Spleen (tissue), 7 donors: ENCODE measurements around the gene ST6GALNAC1.

Experiments used
- POLR2A ChIP-seq, 3 donors: fragments of 450-650 bp; IDR thresholded peaks; one replicate each; pipeline ENCODE4 v1.5.1; 2017; ENCODE audit warnings: antibody characterized with exemption in 3 of 3, mild to moderate bottlenecking in 1 of 3
- TF ChIP-seq, protein P1 (sequence below), 11 experiments: fragments of 200-600 bp in 7 of 11; fragments of 450-650 bp in 4 of 11; sonication (generic) in 4 of 11; IDR thresholded peaks in 8 of 11; conservative IDR thresholded peaks in 3 of 11; 1 replicate in 7 of 11; 2 replicates in 4 of 11; pipeline versions ENCODE4 v1.4.0 to v1.8.0; 2016 to 2021; ENCODE audit warnings: antibody characterized with exemption in 11 of 11, inconsistent platforms in 4 of 11, mild to moderate bottlenecking in 1 of 11
- donor health status: DM: no; HTN: no; CAD: no; lungs with moderate emphysema.
- donor health status: DM: no; HTN: no; CAD: no.
- donor health status: DM: no; HTN: no; CAD: no.

DNA sequence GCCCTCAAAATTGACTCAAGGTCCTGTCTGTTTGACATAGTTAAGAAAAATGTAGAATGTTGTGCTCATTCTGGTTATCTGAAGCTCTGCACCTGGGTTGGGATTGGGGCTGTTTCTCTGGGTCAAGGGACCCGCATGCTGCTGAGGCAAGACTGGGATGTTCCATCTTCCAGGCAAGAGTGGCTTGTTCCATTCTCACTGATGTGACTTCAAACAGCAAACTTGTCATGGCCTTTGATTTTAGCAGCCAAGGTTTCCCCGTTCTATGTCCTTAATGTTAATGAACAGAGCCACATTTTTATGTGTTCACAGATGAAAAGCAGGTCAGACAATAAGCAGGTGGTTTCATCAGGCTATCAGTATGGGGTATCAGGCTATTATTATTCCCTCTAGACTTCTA is 25.7 kb downstream of the ST6GALNAC1 start:
- TF ChIP-seq, protein P1, sequence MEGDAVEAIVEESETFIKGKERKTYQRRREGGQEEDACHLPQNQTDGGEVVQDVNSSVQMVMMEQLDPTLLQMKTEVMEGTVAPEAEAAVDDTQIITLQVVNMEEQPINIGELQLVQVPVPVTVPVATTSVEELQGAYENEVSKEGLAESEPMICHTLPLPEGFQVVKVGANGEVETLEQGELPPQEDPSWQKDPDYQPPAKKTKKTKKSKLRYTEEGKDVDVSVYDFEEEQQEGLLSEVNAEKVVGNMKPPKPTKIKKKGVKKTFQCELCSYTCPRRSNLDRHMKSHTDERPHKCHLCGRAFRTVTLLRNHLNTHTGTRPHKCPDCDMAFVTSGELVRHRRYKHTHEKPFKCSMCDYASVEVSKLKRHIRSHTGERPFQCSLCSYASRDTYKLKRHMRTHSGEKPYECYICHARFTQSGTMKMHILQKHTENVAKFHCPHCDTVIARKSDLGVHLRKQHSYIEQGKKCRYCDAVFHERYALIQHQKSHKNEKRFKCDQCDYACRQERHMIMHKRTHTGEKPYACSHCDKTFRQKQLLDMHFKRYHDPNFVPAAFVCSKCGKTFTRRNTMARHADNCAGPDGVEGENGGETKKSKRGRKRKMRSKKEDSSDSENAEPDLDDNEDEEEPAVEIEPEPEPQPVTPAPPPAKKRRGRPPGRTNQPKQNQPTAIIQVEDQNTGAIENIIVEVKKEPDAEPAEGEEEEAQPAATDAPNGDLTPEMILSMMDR (IDR thresholded peaks at IDR 0.05 in 8 of 11, conservative IDR thresholded peaks at IDR 0.05 in 3 of 11): no peak
- TF ChIP-seq POLR2A (IDR thresholded peaks at IDR 0.05): no peak
